HUES6 (cell line): ENCODE data around the gene FOXM1.
A peak's percentile ranks its signal among the peaks of the same experiment; 100 is the strongest.

ENCODE experiments used
- H3K27ac ChIP-seq: 2 replicates; pipeline ENCODE4 v1.7.0; 2013; ENCODE audit warnings: low read depth, mild to moderate bottlenecking, low read length, inconsistent platforms
- H3K27me3 ChIP-seq: 2 replicates; pipeline ENCODE4 v1.6.1; 2013; ENCODE audit warnings: low read length; ENCODE audit not compliant: control insufficient read depth, insufficient read depth
- H3K36me3 ChIP-seq: 2 replicates; pipeline ENCODE4 v1.6.1; 2013; ENCODE audit warnings: low read length; ENCODE audit not compliant: control insufficient read depth, insufficient read depth
- H3K4me1 ChIP-seq: 2 replicates; pipeline ENCODE4 v1.6.1; 2013; ENCODE audit warnings: low read length; ENCODE audit not compliant: control insufficient read depth, insufficient read depth
- H3K4me3 ChIP-seq: 2 replicates; pipeline ENCODE4 v1.5.1; 2013; ENCODE audit warnings: low read depth, low read length
- H3K9ac ChIP-seq: one replicate; pipeline ENCODE4 v1.6.1; 2013; ENCODE audit warnings: mild to moderate bottlenecking, low read length
- H3K9me3 ChIP-seq: 2 replicates; pipeline ENCODE4 v1.6.1; 2013; ENCODE audit warnings: low read depth, low read length; ENCODE audit not compliant: control insufficient read depth, insufficient read depth

Gene FOXM1

DNA sequence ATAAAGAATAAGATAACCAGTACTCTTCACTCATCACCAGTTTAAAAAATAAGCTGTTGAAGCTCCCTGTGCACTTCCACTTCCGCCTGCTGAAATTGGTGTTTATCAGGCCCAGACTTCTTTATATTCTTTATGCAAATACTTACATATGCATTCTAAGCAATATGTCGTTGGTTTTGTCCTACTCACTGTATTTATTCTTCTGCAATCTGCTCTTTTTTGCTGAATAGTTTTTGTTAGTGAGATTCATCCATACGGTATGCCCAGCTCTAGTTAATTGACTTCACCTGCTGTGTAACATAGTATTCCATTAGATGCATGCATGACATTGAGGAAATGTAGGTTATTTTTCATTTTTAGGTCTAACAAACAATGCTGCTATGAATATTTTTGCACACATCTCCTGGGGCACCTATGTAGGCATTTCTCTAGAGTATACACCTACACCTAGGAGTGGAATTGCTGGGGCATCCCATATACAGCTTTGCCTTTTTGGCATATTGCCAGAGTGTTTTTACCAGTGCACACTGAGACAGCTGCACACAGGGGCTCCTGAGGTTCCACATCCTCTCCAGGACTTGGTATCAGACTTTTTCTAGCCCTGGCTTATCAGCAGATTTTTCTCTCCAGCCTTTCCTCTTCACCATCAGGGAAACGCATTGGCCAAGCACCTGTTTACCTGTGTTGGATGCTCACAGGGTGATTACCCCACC lies 41.1 kb downstream of the FOXM1 start:
- no peak overlapping the region for H3K27ac ChIP-seq
- H3K9me3 ChIP-seq: no peaks in the 10 kb centered on the region
- H3K4me1 ChIP-seq: peaks cover 7% of the 10 kb centered on the region
- H3K9ac ChIP-seq: no peak overlapping the region
- no peak overlapping the region for H3K4me3 ChIP-seq
- peaks cover 5% of the 10 kb centered on the region for H3K36me3 ChIP-seq
- H3K27me3 ChIP-seq: no peaks in the 10 kb centered on the region

DNA sequence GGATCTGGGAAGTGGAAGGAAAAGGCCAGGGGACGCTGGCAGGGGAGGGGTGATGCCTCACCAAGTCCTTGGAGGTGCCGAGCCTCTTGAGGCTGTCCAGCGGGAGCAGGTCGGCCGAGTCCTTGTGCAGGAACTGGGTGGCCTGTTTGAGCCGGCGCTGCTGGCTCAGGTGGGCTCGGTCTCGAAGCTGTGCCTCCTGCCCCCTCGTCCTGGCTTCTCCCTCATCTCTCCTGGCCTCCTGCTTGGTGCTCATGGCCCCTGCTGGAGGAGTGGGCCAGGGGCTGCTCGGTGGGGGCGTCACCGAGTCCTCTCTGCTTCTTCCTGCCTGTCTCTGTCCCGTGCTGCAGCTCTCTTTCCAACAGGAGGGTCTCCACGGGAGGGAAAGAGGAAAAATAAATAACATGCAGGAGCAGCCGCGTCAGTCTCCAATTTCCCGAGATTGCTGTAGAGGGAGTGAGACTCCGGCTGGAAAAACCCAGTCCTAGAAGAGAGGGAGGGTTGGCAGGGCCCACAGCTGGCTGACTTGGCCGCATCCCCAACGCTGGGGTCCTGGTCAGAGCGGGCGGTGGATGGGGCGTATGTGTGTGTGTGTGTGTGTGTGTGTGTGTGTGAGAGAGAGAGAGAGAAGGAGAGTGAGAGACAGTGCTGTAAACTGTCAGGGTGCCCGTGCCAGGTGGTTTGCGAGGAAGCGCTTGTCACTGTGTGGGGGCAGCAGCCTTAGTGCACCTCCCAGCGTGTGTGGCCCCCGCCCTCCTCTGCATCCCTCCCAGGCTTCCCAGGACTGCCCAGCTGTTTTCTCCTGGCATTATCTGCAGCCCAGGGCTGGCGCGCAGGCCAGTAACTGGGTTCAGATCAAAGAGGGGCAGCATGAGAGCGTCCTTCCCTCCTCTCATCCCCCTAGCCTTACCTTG lies 42.1 kb downstream of the FOXM1 start, which contains the start of gene NRIP2:
TSS of gene NRIP2 (minus strand) at position 455 of the 911 bp plus-strand sequence. CDS start at position 403, 52 bp downstream.
- Histone ChIP-seq H3K36me3 (peaks cover 10% of the 10 kb centered on the region), H3K9me3 (no peaks in the 10 kb centered on the region), H3K27ac (no peak within 1 kb of the TSS), H3K27me3 (no peaks in the 10 kb centered on the region), H3K4me3 (no peak within 1 kb of the TSS), H3K4me1 (peaks cover 7% of the 10 kb centered on the region), H3K9ac (no peak within 1 kb of the TSS)

DNA sequence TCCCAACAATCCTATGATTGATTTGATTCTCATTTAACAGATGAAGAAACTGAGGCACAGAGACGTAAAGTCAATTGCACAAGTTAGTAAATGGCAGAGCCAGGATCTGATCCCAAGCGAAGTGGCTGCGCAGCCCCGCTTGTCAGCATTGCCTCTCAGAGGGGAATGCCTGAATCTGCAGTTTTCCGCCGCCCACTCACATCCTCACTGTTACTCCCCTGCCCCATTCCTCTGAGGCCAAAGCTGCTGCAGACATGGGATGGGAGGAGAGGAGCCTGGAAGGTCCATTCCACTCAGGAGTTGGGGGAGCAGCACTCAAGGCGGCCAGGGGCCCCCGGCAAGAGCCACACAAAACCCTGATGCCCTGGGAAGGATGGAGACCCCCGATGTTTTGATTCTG lies 43.2 kb downstream of the FOXM1 start:
- Histone ChIP-seq H3K4me1 (peaks cover 7% of the 10 kb centered on the region), H3K36me3 (peaks cover 15% of the 10 kb centered on the region), H3K4me3 (no peak overlapping the region)

DNA sequence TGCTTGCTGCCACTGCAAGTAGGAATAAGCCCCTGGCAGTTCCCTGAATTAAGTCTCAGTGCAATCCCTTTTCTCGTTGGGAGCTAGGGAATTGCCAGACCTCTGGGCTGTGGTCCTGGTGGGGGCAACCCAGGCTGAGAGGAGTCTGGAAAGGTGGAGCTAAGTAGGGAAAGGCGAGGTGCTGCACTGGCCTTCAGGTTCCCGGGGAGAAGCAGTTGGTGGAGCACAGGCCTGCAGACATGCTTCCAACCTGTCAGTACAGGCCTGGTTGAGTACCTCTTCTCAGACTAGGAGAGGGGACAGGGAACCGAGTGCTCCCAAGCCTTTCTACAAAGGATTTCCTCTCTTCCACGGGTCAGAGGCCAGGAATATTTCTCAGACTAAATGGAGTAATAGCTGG lies 43.6 kb downstream of the FOXM1 start:
- H3K27me3 ChIP-seq: no peaks in the 10 kb centered on the region

More for the DNA sequence above, 43.2 kb downstream of the FOXM1 start:
- Histone ChIP-seq H3K27ac (no peak overlapping the region), H3K27me3 (no peaks in the 10 kb centered on the region), H3K9me3 (no peaks in the 10 kb centered on the region), H3K9ac (no peak overlapping the region)

DNA sequence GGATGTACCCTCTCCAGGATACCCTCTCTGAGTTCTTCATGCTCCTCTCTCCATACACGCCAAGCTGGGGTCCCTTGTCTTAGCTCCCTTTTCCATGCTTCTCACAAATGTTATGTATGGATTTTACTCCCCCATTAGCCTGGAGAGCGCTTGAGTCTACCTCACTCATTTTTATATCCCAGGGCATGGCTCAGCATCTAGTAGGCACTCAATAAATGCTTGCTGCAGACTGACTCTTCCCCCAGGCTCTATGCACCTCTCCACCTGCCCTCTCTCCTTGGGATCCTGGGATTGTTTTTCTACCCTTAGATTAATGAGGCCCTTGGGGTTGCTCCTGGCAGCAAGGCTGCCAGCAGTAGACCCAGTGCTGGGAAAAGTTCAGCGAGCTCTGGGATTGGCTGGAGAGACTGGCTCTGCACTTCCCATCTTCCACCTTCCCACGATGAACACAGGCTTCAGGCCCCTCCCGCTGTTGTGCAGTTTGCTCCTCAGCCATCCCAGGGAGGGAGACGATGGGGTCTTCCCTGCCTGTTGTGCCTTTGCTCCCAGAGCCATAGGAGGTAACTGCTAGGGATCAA lies 44.3 kb downstream of the FOXM1 start:
- no peak overlapping the region for H3K4me3 ChIP-seq
- H3K27me3 ChIP-seq: no peaks in the 10 kb centered on the region
- peaks cover 7% of the 10 kb centered on the region for H3K4me1 ChIP-seq
- H3K27ac ChIP-seq: no peak overlapping the region
- H3K9me3 ChIP-seq: no peaks in the 10 kb centered on the region
- H3K36me3 ChIP-seq: peaks cover 20% of the 10 kb centered on the region
- no peak overlapping the region for H3K9ac ChIP-seq

More for the DNA sequence above, 43.6 kb downstream of the FOXM1 start:
- H3K27ac ChIP-seq: no peak overlapping the region
- no peak overlapping the region for H3K9ac ChIP-seq
- H3K36me3 ChIP-seq: peaks cover 16% of the 10 kb centered on the region
- no peak overlapping the region for H3K4me3 ChIP-seq
- H3K4me1 ChIP-seq: peaks cover 7% of the 10 kb centered on the region
- no peaks in the 10 kb centered on the region for H3K9me3 ChIP-seq

DNA sequence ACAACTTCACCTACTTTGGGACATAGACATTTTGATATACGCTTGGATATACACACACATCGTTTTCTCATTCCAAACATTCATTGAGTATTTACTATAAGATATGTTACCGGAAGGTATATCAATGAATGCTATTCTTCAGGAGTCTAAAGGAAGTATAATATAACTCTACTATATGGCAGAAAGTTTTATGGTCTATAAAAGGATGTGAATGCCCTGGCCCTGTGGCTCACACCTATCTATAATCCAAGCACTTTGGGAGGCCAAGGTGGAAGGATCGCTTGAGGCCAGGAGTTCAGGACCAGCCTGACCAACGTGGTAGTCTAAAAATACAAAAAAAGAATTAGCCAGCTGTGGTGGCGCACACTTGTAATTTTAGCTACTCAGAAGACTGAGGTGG lies 47.7 kb downstream of the FOXM1 start:
- H3K9me3 ChIP-seq: no peaks in the 10 kb centered on the region
- peaks cover 51% of the 10 kb centered on the region for H3K36me3 ChIP-seq
- no peak overlapping the region for H3K9ac ChIP-seq
- H3K4me3 ChIP-seq: no peak overlapping the region
- no peak overlapping the region for H3K27ac ChIP-seq
- peaks cover 17% of the 10 kb centered on the region for H3K4me1 ChIP-seq
- H3K27me3 ChIP-seq: no peaks in the 10 kb centered on the region

DNA sequence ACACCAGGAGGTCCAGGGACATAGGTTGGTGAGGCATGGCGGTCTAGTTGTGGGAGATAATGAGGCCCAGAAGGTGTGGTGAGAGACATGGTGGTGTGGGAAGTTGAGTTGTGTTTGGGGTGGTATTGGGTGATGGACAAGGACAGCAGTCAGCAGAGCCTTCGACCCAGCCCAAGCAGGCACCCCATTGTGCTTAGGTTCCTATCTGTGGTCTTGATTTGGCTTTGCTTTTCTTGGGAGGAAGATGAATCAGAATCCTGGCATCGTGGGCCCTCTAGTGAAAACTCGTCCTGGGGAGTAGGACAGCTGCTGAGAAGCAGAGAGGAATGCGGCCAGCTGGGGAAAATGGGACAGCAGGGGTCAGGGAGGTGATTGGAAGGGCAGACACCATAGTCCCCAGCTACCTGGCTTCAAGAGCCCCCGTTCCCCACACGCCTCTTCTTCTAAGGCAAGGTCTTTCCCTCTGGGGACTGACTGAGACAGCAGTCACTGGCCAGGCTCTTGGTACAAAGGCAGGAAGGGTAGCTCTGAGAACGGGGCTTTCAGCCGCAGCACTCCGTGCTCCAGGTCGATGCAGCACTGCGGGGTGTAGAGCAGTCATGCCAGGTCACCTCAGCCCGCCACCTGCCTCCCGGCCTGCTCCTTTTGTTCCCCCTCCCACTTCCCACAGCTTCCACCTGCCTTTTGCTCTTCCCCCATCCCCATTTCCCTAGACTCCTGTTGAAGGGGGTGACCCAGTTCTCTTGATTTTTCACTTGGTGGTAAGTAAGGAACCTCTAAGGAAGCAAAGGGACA lies 50.1 kb downstream of the FOXM1 start:
- Histone ChIP-seq H3K9me3 (no peaks in the 10 kb centered on the region), H3K36me3 (peaks cover 72% of the 10 kb centered on the region), H3K4me3 (no peak overlapping the region), H3K9ac (no peak overlapping the region), H3K4me1 (peaks cover 15% of the 10 kb centered on the region), H3K27ac (no peak overlapping the region), H3K27me3 (no peaks in the 10 kb centered on the region)

DNA sequence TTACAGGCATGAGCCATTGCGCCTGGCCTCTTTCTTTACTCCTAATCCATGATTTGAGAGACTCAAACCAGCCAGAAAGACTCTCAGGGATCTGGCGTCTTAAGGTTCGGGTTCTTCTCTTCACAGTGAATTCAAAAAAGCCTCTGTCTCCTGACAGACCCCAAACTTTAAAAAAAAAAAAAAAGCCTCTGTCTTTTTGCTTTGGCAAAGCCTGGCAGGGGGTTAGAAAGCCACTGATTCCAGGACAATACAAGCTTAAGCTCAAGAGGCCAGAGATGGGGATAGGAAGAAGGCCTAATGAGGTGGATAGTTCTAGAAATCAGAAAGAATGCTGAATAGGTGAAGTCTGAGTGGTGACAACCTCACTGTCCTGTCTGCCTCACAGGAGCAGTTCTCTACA lies 50.9 kb downstream of the FOXM1 start:
- H3K9ac ChIP-seq: no peak overlapping the region
- peaks cover 15% of the 10 kb centered on the region for H3K4me1 ChIP-seq
- H3K36me3 ChIP-seq: peaks cover 80% of the 10 kb centered on the region
- H3K27me3 ChIP-seq: no peaks in the 10 kb centered on the region
- H3K27ac ChIP-seq: no peak overlapping the region
- H3K4me3 ChIP-seq: no peak overlapping the region
- H3K9me3 ChIP-seq: no peaks in the 10 kb centered on the region

DNA sequence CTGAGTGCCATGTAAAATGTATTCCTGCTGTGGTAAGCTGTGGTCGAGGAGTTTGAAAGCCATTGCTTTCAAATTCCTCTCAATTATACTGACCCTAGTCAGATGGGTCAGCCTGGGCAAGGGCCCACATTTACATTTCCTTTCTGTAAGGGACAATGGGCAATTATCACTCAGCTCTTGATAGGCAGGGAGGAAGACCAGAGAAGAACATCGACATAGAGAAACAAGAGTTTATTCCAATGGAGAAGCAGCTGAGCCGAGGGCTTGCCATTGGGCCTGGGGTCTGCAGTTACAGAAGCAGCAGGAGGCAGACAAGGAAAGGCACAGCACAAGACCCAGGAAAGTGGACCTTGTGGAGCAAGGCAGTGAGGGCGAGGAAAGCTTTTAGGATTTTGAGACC lies 51.8 kb downstream of the FOXM1 start:
- H3K4me1 ChIP-seq: peaks cover 20% of the 10 kb centered on the region
- H3K36me3 ChIP-seq: peaks cover 84% of the 10 kb centered on the region
- no peaks in the 10 kb centered on the region for H3K27me3 ChIP-seq
- no peak overlapping the region; the same call in 1 of the 2 replicates for H3K4me3 ChIP-seq
- H3K9me3 ChIP-seq: no peaks in the 10 kb centered on the region
- H3K27ac ChIP-seq: peak overlapping the region; percentile 62
- no peak overlapping the region for H3K9ac ChIP-seq

DNA sequence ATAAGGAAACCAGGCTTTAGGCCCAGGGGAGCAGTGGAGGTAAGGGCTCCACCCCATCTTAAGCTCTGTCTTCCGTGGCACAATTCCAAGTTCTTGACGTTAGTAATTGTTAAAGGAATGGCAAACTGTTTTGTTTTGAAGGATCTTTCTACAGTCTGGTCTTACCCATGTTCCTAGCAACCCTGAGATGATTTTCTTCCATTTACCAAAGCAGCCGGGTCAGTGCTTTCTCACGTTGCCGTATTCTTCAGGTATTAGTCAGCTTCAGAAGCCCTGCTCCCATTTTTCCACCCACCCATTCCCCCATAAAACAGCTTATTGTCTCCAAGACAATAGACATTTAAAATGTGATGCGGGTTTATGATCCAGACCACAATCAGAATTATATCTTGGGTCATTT lies 52.4 kb downstream of the FOXM1 start:
- peaks cover 24% of the 10 kb centered on the region for H3K4me1 ChIP-seq
- H3K36me3 ChIP-seq: peaks cover 88% of the 10 kb centered on the region
- no peak overlapping the region for H3K9ac ChIP-seq
- no peaks in the 10 kb centered on the region for H3K9me3 ChIP-seq
- no peak overlapping the region for H3K27ac ChIP-seq
- H3K4me3 ChIP-seq: no peak overlapping the region
- no peaks in the 10 kb centered on the region for H3K27me3 ChIP-seq
